ENCODE data around the gene IMPDH1. TPM values are rescaled to one million over a fixed set of nuclear protein-coding genes. Genes with fewer than 3 reads are reported as not detected.
A peak's percentile ranks its signal among the peaks of the same experiment; 100 is the strongest.

Gene IMPDH1
- total RNA-seq, 2 experiments from 2014 or later, result 26.5 to 27.0 TPM

DNA sequence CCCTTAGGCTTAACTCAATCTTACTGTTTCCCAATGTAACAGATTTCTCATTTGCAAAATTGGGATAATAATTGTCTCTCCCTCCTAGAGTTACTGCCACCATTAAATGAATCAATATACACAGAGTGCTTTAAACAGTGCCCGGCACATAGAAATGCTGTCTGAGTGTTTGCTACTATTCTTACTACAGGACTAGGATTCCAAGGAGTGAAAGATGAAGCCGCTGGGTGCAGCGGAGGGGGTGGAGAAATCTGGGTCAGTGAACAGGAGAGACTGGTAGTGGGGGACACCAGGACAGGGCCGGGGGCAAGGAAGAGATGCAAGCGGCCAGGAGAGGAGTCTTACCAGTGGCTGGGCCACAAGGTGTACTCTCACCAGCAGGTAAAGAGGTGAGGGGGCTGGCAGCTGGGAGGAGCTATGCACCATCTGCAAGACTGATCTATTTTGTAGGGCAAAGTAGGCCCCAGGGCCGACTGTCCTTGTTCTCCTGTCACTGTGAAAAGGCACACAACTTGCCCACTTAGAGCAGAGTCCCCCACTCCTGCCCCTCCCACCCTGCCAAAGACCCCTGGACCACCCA, 29.8 kb downstream of the IMPDH1 start:
- no peaks in the 10 kb centered on the region for H3K9me3 Mint-ChIP-seq
- Histone ChIP-seq H3K4me1 (ENCODE audit: insufficient read depth, low read length) (peaks cover 5% of the 10 kb centered on the region), H3K27me3 (ENCODE audit: control insufficient read depth in 1 of 2, insufficient read depth in 2 of 2, low read length in 2 of 2) (no peaks in the 10 kb centered on the region), H3K27ac (ENCODE audit: low read depth in 1 of 2, low read length in 2 of 2) (no peak overlapping the region), H3K9me3 (ENCODE audit: control insufficient read depth in 1 of 2, insufficient read depth in 1 of 2, low read length in 2 of 2) (no peaks in the 10 kb centered on the region), H3K4me3 (ENCODE audit: low read length) (no peak overlapping the region), H3K36me3 (ENCODE audit: insufficient read depth, low read length) (no peaks in the 10 kb centered on the region)
- H3K27ac Mint-ChIP-seq, result no peak overlapping the region
- no peaks in the 10 kb centered on the region for H3K27me3 Mint-ChIP-seq
- DNase-seq (peak in 1 of 14 experiments; percentile 1), ATAC-seq (ENCODE audit: poor library complexity) (no peak)
- no peaks in the 10 kb centered on the region for H3K4me1 Mint-ChIP-seq (ENCODE audit: low read depth)
- intact Hi-C loops (cut with DNase I, micrococcal nuclease), result loop anchor here in 1 of 2 experiments (5.0 kb wide), 1 partner anchor 722 kb away; no protein-coding TSS in a partner anchor
- CTCF ChIA-PET, result no interaction called here
- TF ChIP-seq, protein P1, sequence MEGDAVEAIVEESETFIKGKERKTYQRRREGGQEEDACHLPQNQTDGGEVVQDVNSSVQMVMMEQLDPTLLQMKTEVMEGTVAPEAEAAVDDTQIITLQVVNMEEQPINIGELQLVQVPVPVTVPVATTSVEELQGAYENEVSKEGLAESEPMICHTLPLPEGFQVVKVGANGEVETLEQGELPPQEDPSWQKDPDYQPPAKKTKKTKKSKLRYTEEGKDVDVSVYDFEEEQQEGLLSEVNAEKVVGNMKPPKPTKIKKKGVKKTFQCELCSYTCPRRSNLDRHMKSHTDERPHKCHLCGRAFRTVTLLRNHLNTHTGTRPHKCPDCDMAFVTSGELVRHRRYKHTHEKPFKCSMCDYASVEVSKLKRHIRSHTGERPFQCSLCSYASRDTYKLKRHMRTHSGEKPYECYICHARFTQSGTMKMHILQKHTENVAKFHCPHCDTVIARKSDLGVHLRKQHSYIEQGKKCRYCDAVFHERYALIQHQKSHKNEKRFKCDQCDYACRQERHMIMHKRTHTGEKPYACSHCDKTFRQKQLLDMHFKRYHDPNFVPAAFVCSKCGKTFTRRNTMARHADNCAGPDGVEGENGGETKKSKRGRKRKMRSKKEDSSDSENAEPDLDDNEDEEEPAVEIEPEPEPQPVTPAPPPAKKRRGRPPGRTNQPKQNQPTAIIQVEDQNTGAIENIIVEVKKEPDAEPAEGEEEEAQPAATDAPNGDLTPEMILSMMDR (IDR thresholded peaks at IDR 0.05), result no peak
- no peaks in the 10 kb centered on the region for H3K36me3 Mint-ChIP-seq (ENCODE audit: low read depth)
- POLR2A ChIA-PET, result no interaction called here
- H3K4me3 Mint-ChIP-seq, result no peak overlapping the region

DNA sequence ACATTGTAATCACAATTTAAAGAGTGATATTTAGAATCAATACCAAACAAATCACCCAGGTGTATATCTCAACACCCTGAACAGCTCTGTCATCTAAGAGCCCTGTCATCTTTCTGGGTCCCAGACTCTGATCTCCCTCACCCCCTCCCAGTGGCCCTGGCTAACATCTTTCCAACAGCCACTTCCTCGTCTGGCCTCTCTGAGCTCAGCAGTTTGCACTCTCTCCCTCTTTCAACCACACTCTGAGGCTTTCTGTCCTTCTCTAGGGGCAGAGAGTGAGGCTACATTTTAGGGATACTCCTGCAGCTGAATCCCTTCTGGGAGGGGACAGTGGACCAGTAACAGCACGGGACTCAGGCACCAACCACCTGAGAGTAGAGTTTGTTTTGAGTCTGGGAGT, 31.1 kb downstream of the IMPDH1 start:
- H3K27me3 Mint-ChIP-seq, result peaks cover 5% of the 10 kb centered on the region
- ChIA-PET POLR2A (no interaction called here), CTCF (interaction anchor here (0.7 kb wide), 1 partner anchor 180 kb away, joined by 3 read pairs; no protein-coding TSS in a partner anchor)
- no peak overlapping the region for H3K27ac Mint-ChIP-seq
- Histone ChIP-seq H3K36me3 (ENCODE audit: insufficient read depth, low read length) (no peaks in the 10 kb centered on the region), H3K27ac (ENCODE audit: low read depth in 1 of 2, low read length in 2 of 2) (no peak overlapping the region), H3K4me1 (ENCODE audit: insufficient read depth, low read length) (peaks cover 5% of the 10 kb centered on the region), H3K9me3 (ENCODE audit: control insufficient read depth in 1 of 2, insufficient read depth in 1 of 2, low read length in 2 of 2) (no peaks in the 10 kb centered on the region), H3K4me3 (ENCODE audit: low read length) (no peak overlapping the region), H3K27me3 (ENCODE audit: control insufficient read depth in 1 of 2, insufficient read depth in 2 of 2, low read length in 2 of 2) (no peaks in the 10 kb centered on the region)
- H3K4me3 Mint-ChIP-seq, result no peak overlapping the region
- intact Hi-C loops (cut with DNase I, micrococcal nuclease), result no loop called here
- no peaks in the 10 kb centered on the region for H3K36me3 Mint-ChIP-seq (ENCODE audit: low read depth)
- no peak for DNase-seq
- no peaks in the 10 kb centered on the region for H3K4me1 Mint-ChIP-seq (ENCODE audit: low read depth)
- H3K9me3 Mint-ChIP-seq, result no peaks in the 10 kb centered on the region
- TF ChIP-seq, protein P1 (IDR thresholded peaks at IDR 0.05), result no peak
- no peak for ATAC-seq (ENCODE audit: poor library complexity)

DNA sequence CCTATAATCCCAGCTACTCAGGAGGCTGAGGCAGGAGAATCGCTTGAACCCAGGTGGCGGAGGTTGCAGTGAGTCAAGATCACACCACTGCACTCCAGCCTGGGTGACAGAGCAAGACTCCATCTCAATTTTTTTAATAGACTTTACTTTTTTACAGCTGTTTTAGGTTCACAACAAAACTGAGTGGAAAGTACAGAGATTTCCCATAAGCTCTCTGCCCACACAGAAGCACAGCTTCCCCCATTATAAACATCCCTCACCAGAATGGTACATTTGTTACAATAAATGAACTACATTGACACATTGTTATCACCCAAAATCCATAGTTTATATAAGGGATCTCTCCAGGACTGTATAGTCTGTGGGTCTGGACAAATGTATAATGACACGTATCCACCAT, 33.7 kb downstream of the IMPDH1 start:
- Histone ChIP-seq H3K36me3 (ENCODE audit: insufficient read depth, low read length) (no peaks in the 10 kb centered on the region), H3K27me3 (ENCODE audit: control insufficient read depth in 1 of 2, insufficient read depth in 2 of 2, low read length in 2 of 2) (no peaks in the 10 kb centered on the region), H3K9me3 (ENCODE audit: control insufficient read depth in 1 of 2, insufficient read depth in 1 of 2, low read length in 2 of 2) (no peaks in the 10 kb centered on the region), H3K4me3 (ENCODE audit: low read length) (no peak overlapping the region), H3K4me1 (ENCODE audit: insufficient read depth, low read length) (peaks cover 1% of the 10 kb centered on the region), H3K27ac (ENCODE audit: low read depth in 1 of 2, low read length in 2 of 2) (no peak overlapping the region)
- ChIA-PET POLR2A (interaction anchor here (0.6 to 1.3 kb wide), 2 partner anchors 11 to 98 kb away, joined by 3 read pairs; no protein-coding TSS in a partner anchor), CTCF (interaction anchor here (0.9 to 1.5 kb wide), 2 partner anchors 12 to 29 kb away, joined by 3 to 4 read pairs; no protein-coding TSS in a partner anchor)
- no peaks in the 10 kb centered on the region for H3K4me1 Mint-ChIP-seq (ENCODE audit: low read depth)
- intact Hi-C loops (cut with DNase I, micrococcal nuclease), result no loop called here
- no peak overlapping the region for H3K27ac Mint-ChIP-seq
- H3K9me3 Mint-ChIP-seq, result no peaks in the 10 kb centered on the region
- TF ChIP-seq, protein P1 (IDR thresholded peaks at IDR 0.05), result no peak
- no peak overlapping the region for H3K4me3 Mint-ChIP-seq
- DNase-seq (no peak), ATAC-seq (ENCODE audit: poor library complexity) (no peak)
- H3K27me3 Mint-ChIP-seq, result peaks cover 5% of the 10 kb centered on the region
- H3K36me3 Mint-ChIP-seq (ENCODE audit: low read depth), result no peaks in the 10 kb centered on the region
